ENCODE results near the gene CAP2.

The CAP2 gene

DNA sequence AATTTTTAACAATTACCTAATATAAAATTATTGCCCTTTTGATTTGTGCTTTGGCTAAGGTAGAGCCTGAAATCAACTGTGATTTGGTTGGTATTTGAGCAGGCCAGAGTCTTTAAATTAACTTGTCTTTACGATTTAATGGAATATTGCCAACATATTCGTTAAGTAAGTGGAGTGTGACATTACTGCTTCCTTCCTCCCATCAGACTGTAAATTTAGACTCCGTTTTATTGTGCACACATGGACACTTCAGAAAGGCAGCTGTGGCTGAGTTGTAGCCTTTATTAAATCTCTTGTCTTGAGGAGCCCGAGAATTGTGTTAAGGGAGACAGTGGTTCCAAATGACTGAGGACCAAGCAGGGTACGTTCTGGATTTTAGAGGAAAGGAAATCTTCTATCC is 57.4 kb downstream of the CAP2 start:
- no peaks in the 10 kb centered on the region for H4K20me1 ChIP-seq
- H3K27me3 ChIP-seq: no peaks in the 10 kb centered on the region
- H3K27ac ChIP-seq: peak overlapping the region in 10 of 11 experiments; percentile 8 to 96 (median 87); a peak in 19 of 22 replicates
- peaks cover 0 to 36% (median 24%) of the 10 kb centered on the region in 11 experiments; a peak in 13 of 22 replicates for H3K36me3 ChIP-seq
- H3K9me3 ChIP-seq (replicated peaks in 1 of 11): peaks cover 25 to 57% (median 48%) of the 10 kb centered on the region in 11 experiments
- H3K4me3 ChIP-seq: peak overlapping the region in 6 of 10 experiments; percentile 18 to 41 (median 30); a peak in 7 of 20 replicates
- H3K4me1 ChIP-seq: peaks cover 31 to 87% (median 71%) of the 10 kb centered on the region in 10 experiments
- peak overlapping the region in 9 of 11 experiments; percentile 56 to 81 (median 73); a peak in 19 of 22 replicates for H3K9ac ChIP-seq
- H3K4me2 ChIP-seq: peak overlapping the region; percentile 55 to 80 (median 72)
- TF ChIP-seq Cebpa-rat (IDR thresholded peaks at IDR 0.05): no peak

- Histone ChIP-seq H4K20me1 (no peaks in the 10 kb centered on the region), H3K4me3 (peak overlapping the region in 1 of 10 experiments; percentile 32; a peak in 2 of 20 replicates), H3K36me3 (peaks cover 0 to 47% (median 33%) of the 10 kb centered on the region in 11 experiments; a peak in 14 of 22 replicates), H3K9ac (peak overlapping the region in 7 of 11 experiments; percentile 69 to 81 (median 74); a peak in 13 of 22 replicates), H3K4me1 (peaks cover 22 to 84% (median 71%) of the 10 kb centered on the region in 10 experiments), H3K4me2 (peak overlapping the region in 10 of 11 experiments; percentile 55 to 80 (median 74); a peak in 18 of 22 replicates), H3K9me3 (replicated peaks in 1 of 11) (peaks cover 25 to 68% (median 61%) of the 10 kb centered on the region in 11 experiments), H3K27me3 (no peaks in the 10 kb centered on the region), H3K27ac (peak overlapping the region in 9 of 11 experiments; percentile 57 to 96 (median 90); a peak in 17 of 22 replicates)
- no peak for TF ChIP-seq Cebpa-rat (IDR thresholded peaks at IDR 0.05)
Observed at GRCh38 chr6:17452096-17452495, 58.7 kb downstream of the CAP2 start.

DNA sequence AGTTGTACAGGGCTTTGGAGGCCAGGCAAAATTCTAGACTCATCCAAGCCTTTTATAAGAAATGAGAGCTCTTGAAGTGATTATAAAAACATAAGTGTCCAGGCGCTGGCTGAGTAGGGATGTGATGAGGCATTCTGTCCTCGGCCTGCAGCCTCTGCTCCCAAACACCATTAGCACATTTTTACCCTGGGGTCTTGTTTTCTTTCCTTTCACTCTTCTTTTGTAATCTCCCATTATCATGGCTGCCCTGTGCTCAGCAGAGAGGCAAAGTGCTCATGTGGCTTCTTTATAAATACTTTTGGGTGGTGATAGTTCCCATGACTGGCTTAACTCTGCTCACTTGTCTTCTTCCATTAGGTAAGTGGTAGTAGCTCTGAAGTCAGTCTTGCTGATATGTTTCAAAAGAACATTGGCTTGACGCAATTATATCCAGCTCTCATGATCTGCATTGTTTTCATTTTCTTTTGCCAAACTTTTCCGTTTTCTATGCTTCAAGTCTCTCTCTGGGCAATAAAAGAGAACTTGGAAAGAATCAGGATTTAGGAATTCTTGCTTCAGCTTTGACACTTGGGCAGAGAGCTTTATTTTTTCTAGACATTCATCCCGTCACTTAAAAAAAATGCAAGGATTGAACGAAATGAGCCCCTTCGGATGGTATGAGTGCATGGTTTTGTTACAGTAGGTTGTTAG is 61.1 kb downstream of the CAP2 start:
- Histone ChIP-seq H3K36me3 (peaks cover 0 to 48% (median 33%) of the 10 kb centered on the region in 11 experiments; a peak in 14 of 22 replicates), H3K4me3 (0 out of 20 replicates have a peak overlapping the region, but pooled peaks of 1 of the 10 experiments have one; percentile 2), H3K9me3 (replicated peaks in 1 of 11) (peaks cover 25 to 61% (median 54%) of the 10 kb centered on the region in 11 experiments), H3K4me2 (no peak overlapping the region), H3K9ac (no peak overlapping the region), H3K27ac (peak overlapping the region in 4 of 11 experiments; percentile 91 to 96 (median 94); a peak in 8 of 22 replicates), H3K27me3 (no peaks in the 10 kb centered on the region), H4K20me1 (no peaks in the 10 kb centered on the region), H3K4me1 (peaks cover 20 to 61% (median 49%) of the 10 kb centered on the region in 10 experiments)
- TF ChIP-seq Cebpa-rat (IDR thresholded peaks at IDR 0.05): no peak

DNA sequence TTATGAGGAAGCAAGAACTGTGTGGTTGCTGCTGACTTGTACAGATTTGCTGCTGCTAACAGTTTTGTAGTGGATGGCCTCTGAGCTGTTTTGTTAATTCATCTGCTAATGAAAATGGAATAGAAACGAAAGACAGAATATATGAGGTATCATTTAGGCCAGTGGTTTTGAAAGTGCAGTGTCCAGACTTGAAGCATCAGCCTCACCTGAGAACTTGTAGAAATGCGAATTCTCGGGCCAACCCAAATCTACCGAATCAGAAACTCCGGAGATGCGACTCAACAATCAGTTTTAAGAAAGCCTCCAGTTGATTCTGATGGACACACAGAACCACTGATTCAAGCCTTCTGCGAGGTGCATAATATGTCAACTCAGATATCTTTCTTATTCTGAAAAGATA is 62.5 kb downstream of the CAP2 start:
- H3K27ac ChIP-seq: peak overlapping the region in 2 of 11 experiments; percentile 2 to 20; a peak in 1 of 22 replicates
- H3K27me3 ChIP-seq: no peaks in the 10 kb centered on the region
- H3K4me2 ChIP-seq: no peak overlapping the region; a peak in 2 of 22 replicates
- peaks cover 25 to 59% (median 54%) of the 10 kb centered on the region in 11 experiments for H3K9me3 ChIP-seq (replicated peaks in 1 of 11)
- H3K36me3 ChIP-seq: peaks cover 0 to 48% (median 33%) of the 10 kb centered on the region in 11 experiments; a peak in 14 of 22 replicates
- H3K9ac ChIP-seq: no peak overlapping the region
- H3K4me3 ChIP-seq: no peak overlapping the region
- H4K20me1 ChIP-seq: no peaks in the 10 kb centered on the region
- H3K4me1 ChIP-seq: peaks cover 10 to 46% (median 35%) of the 10 kb centered on the region in 10 experiments
- no peak for TF ChIP-seq Cebpa-rat (IDR thresholded peaks at IDR 0.05)

DNA sequence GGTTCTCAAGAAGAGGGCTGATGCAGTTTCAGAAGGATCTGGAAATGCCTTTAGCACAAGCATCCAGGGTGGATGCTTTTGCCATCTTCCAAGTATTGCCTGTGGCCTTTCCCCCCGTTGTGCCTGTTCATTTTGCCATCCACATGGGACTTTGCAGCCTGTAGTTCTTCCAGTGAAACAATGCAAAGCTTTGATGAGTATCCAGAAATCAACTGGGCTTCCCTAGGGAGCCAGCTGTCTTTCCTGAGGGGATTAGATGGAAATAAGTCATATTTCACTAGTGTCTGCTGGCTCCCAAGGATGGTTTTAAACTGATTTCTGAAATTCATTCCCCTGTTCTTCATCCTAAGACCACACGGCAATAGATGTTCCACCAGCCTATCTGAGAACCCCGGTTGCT is 63.3 kb downstream of the CAP2 start:
- Histone ChIP-seq H3K9ac (no peak overlapping the region), H3K27ac (peak overlapping the region in 3 of 11 experiments; percentile 2 to 20 (median 14); a peak in 4 of 22 replicates), H3K9me3 (replicated peaks in 1 of 11) (peaks cover 25 to 63% (median 57%) of the 10 kb centered on the region in 11 experiments), H4K20me1 (no peaks in the 10 kb centered on the region), H3K4me2 (peak overlapping the region in 7 of 11 experiments; percentile 18 to 50 (median 44); a peak in 12 of 22 replicates), H3K4me1 (peaks cover 2 to 39% (median 28%) of the 10 kb centered on the region in 10 experiments), H3K4me3 (no peak overlapping the region), H3K36me3 (peaks cover 0 to 48% (median 33%) of the 10 kb centered on the region in 11 experiments; a peak in 14 of 22 replicates), H3K27me3 (no peaks in the 10 kb centered on the region)
- no peak for TF ChIP-seq Cebpa-rat (IDR thresholded peaks at IDR 0.05)

GRCh38 chr6:17457405-17457804 is 64.0 kb downstream of the CAP2 start:
- Histone ChIP-seq H3K9me3 (replicated peaks in 1 of 11) (peaks cover 25 to 63% (median 51%) of the 10 kb centered on the region in 11 experiments), H3K36me3 (peaks cover 0 to 48% (median 33%) of the 10 kb centered on the region in 11 experiments; a peak in 14 of 22 replicates), H3K4me1 (peaks cover 0 to 32% (median 21%) of the 10 kb centered on the region in 10 experiments; a peak in 15 of 20 replicates), H3K4me2 (no peak overlapping the region; a peak in 1 of 22 replicates), H3K27ac (peak overlapping the region in 1 of 11 experiments; percentile 2; a peak in 1 of 22 replicates), H3K4me3 (no peak overlapping the region), H4K20me1 (no peaks in the 10 kb centered on the region), H3K9ac (no peak overlapping the region), H3K27me3 (no peaks in the 10 kb centered on the region)
- no peak for TF ChIP-seq Cebpa-rat (IDR thresholded peaks at IDR 0.05)

DNA sequence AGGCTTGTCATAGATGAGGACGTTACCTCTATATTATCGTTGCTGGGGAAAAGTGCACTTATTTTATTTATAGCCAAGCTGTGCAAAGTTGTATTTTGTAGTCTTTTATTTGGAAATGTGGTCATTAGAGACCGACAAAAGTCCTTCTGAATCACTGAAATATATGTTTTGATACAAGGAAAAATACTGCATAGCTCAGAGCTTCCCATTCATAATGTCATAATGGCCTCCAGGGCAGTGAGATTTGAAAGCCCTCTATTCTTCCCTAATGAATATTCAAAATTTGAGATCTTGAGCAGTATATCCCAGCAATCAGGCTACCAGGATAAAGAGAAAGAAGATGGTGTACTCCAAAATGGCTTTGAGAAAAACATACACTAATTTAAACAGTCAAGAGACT is 64.6 kb downstream of the CAP2 start:
- H3K4me2 ChIP-seq: no peak overlapping the region
- no peak overlapping the region for H3K27ac ChIP-seq
- TF ChIP-seq Cebpa-rat (IDR thresholded peaks at IDR 0.05): no peak

GRCh38 chr6:17458966-17459365 is 65.6 kb downstream of the CAP2 start:
- Histone ChIP-seq H3K4me2 (no peak overlapping the region), H3K4me3 (no peak overlapping the region), H3K27me3 (no peaks in the 10 kb centered on the region), H3K4me1 (peaks cover 0 to 19% (median 11%) of the 10 kb centered on the region in 10 experiments; a peak in 11 of 20 replicates), H3K27ac (no peak overlapping the region), H3K36me3 (peaks cover 0 to 51% (median 32%) of the 10 kb centered on the region in 11 experiments; a peak in 14 of 22 replicates), H3K9me3 (replicated peaks in 1 of 11) (peaks cover 14 to 49% (median 36%) of the 10 kb centered on the region in 11 experiments), H4K20me1 (no peaks in the 10 kb centered on the region), H3K9ac (no peak overlapping the region)
- no peak for TF ChIP-seq Cebpa-rat (IDR thresholded peaks at IDR 0.05)

More for the DNA sequence above, 64.6 kb downstream of the CAP2 start:
- Histone ChIP-seq H3K9ac (no peak overlapping the region), H3K36me3 (peaks cover 0 to 52% (median 32%) of the 10 kb centered on the region in 11 experiments; a peak in 15 of 22 replicates), H3K4me3 (no peak overlapping the region), H4K20me1 (no peaks in the 10 kb centered on the region), H3K27me3 (no peaks in the 10 kb centered on the region), H3K4me1 (peaks cover 0 to 26% (median 15%) of the 10 kb centered on the region in 10 experiments; a peak in 12 of 20 replicates), H3K9me3 (replicated peaks in 1 of 11) (peaks cover 19 to 59% (median 46%) of the 10 kb centered on the region in 11 experiments)
